Stimulated activated CD4-positive, alpha-beta T cell treated with anti-CD3 and anti-CD28 coated beads, TNF-alpha, amount 100 ng/mL, for 4 hours (primary cell): ENCODE measurements around the gene NHLH1.

Source experiments
- DNase-seq, 3 experiments: peaks; one replicate each; pipeline ENCODE4 v3.0.0-alpha.2; 2020; ENCODE audit warnings: low read depth in 3 of 3

NHLH1 gene

DNA sequence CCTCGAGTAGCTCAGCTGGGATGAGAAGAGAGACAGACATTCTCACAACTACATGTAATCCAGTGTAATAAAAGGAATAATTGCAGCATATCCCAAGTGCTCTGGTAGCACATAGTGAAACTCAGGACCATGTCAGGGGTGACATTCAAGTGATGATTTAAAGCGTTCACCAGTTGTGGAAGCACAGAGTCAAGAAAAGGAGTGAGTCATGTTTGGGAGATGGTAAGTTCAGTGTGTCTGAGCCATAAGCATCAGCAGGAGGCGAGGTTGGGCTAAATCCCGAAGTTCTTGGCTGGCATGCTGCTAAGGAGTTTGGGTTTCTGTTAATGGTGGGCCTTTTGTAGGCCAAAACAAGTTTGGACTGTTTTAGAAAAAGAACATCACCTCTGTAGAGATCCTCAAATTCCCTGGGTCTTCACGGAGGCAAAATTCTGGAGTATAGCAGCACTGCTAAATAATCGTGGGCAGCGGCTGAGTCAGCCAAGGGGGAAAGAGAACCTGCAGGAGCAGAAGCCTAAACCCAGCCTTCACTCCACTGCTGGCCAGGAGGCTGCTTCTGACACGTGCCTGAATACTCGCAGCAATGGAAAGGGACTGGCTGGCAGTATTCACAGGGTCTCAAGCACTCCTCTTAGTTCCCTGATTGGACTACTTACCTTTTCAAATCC lies 7.2 kb upstream of the NHLH1 start:
- DNase-seq, result no peak

DNA sequence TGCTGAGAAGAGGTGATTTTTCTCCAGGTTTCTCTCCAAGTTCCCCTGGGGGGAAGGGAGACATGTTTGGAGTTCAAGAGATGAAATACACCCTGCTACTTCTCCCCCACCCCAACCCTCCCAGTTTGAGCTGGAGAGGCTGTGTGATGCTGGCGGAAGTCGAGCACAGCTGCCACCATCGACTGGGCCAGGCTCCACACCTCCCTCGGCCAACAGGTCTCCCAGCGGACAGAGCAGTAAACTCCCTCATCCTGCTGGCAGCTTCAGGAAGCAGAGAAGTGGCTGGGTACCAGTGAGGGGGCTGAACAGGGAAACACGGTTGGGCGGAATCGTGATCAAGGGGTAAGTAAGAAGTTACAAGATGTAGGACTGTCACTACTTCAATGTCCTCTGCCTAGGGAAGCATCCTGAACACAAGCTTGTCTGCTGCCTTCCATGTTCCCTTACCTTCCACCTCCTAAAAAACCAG lies 6.6 kb upstream of the NHLH1 start:
- no peak for DNase-seq

DNA sequence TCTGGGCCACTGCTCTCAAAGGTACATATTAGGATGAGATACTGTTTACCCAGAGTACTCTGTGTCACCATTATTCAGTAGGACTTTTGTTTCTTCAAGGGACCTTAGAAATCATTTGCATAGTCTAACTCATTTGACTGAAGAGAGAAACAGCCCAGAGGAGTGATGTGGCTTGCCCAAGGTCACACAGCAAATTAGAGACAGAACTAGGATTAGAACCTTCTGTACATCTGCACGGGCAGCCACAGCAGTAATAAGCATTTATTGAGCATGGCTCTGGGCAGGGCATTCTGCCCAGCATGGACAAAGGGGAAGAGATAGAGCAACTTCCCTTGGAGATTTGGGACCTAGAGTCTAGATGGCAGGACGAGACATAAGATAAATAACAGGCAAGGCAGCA lies 5.7 kb upstream of the NHLH1 start:
- no peak for DNase-seq

DNA sequence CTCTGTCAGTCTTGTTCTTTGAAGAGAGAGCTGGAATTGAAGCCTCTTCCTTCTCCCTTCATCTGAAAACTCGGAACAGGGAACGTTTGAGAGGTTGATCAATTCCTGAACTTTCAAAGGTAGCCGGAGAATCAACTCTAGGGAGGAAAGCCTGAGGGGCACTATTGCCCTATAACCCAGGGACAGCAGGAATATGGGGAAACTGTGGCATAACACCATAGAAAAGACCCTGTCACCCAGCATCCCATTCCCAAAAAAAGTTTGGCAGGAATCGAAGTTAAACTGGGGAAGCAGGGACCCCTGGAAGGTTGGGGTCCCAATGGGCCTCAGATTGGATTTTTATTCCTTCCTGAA lies 5.1 kb upstream of the NHLH1 start:
- no peak for DNase-seq

DNA sequence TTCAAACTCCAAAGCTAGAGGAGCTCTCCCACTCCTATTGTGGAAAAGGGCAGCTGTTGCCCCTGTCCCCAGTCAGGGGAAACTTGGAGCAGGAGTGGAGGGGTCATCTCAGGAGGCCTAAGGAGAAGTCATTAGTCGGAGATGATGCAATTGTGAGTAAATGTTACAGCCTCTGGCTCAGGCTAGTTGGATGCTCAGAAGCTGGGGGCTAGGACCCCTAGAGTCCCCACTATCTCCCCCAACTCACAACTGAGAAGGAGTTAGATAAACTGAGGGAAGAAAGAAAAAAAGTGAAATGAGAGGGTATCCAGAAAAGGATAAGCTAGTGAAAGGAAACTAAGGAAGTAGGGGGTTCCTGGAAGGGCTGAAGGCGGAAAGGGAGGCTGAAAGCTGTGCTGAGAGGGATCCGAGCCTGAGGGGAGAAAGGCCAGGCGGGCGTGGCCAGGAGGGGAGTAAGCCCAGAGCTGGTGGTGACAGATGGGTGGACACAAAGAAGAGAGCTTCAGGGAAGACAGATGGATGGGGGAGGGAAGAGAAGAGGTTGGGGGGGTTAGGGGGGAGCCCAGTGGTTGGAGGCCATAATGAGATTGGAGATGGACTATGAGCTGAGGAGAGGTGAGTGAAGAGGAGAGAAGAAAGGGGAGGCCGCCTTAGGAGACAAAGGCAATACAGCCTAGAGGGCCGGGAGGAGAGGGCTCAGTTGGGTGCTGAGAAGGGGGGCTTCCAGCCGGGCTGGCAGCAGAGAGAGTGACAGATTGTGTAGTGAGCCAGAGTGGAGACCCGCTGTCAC lies 4.5 kb upstream of the NHLH1 start:
- DNase-seq, result no peak

DNA sequence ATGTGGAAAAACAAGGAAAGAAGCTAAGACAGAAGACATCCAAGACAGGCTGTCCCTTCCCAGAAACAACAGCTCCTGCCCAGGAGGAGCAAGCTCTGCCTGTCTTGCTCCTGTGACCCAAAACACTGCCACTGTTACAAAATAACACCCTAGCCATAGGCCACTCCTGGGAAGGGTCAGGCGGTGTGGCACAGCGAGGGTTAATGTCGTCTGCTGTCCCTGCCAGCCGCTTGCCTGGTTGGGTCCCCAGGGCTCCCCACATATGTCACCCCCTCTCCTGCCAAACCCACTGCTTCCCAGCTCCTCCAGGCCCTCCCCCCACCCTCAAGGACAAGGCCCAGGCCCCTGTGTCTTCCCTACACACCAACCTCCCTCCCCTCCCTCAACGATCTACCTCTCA lies 3.9 kb upstream of the NHLH1 start:
- DNase-seq, result no peak

DNA sequence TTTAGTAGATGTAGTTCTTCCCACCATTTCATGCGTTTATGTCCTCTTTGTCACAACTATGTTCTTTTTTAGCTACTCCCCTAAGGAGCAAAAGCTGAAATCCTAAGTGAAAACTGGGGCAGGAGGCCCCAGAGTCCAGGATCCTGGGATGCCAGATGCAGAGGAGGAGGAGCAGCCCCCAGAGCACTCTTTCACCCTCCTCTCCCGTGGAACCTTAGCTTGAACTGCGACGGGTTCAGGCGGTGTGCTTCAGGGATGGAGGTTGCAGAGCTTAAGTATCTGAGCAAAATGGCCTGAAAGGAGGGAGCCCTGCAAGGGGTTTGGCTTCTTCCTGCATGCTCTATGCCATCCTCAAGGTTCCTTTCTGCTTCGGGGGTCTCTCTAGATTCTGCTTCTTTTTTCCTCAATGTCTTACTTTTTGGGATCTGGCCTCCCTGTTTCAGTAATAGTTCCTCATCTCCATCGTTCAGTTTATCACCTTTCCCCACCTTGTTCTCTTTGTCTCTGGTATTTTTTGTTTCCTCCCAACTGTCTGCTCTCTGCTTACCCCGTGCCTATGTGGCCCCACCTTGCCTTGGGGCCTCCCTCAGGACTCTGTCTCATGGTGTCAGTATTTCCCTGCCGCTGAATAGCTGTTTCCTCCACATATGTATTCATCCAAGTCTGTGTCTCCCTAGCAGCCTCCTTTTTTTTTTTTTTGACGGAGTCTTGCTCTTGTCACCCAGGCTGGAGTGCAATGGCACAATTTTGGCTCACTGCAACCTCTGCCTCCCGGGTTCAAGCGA lies 2.7 kb upstream of the NHLH1 start:
- DNase-seq, result no peak

DNA sequence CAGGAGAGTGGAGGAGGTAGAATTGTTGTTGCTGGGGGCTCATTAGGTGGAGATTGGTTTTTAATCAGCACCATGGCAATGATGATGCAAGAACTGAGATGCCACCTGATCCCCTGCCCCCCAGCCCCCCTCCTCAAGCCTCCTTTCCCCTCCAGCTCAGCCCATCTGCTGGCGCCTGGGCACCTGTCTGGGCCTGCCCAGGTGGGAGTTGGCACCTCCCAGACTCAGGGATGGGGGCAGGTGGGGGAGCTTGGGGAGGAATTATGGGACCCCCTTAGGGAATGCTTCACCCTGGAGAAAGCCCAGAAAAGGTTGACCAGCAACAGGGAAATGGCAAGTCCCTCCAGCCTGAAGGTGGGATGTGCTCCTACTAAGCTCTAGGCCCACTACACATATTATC lies 1.5 kb upstream of the NHLH1 start:
- no peak for DNase-seq

DNA sequence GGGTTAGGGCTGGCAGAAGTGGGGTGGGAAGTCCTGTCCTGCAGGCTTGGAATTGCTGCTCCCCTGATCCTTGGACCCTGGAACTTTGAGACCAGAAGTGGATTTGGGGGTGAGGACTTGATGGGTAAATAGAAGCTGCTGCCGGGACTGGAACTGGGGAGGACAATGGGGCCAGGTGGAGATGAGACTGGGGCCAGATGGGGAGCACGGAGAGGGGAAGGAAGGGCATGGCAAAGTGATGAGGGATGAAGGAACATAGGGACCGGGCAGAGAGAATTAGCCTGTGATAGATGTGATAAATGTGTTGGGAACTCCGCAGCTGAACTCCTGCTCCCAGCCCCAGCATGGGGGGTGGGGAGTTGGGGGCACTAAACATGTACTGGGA lies 637 bp downstream of the NHLH1 start:
- DNase-seq, result no peak

DNA sequence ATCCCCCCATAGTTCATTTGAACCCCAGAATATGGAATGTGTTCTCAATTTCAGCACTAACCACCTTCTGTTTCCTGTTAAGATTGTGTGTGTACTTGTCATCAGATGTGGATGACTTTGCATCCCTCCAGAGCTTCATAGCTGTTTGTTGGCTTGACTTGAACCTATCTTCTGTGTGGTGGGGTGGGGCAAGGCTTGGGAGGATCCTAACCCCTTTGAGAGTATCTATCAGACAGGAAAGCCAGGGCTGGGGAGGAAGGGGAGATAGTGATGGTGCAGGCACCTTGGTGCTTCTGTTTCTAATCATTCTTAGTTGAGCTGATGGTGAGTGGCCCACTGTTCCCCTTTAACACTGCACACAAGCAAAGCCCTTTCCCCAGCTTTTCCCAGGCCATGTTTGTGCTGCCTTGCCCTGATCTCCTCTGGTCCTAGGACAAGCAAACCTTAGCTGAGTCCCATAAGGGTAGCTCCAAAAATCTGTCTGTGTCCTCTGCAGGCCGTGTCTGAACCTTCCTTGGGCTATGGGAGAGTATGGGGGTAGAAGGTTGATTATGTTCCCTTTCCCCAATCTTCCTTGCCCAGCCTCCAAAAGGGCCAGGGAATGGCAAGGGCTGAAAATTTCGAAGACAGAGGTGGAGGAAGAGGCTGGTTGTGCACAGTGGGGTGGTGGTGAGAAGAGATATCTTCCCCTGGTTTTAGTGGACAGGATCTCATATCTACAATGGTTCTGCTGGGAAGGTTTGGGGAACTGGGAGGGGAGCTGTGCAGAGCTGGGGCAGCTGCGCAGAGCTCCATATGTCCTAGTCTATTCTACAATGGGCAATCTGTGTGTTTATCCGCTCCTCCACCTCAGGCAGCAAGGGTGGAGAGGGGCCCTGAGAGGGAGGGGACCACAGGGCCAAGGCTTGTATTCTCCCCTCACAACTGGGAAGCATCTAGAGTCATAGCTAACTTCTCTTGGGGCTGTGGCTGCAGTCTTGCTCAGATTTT lies 1.4 kb downstream of the NHLH1 start:
- DNase-seq, result no peak

DNA sequence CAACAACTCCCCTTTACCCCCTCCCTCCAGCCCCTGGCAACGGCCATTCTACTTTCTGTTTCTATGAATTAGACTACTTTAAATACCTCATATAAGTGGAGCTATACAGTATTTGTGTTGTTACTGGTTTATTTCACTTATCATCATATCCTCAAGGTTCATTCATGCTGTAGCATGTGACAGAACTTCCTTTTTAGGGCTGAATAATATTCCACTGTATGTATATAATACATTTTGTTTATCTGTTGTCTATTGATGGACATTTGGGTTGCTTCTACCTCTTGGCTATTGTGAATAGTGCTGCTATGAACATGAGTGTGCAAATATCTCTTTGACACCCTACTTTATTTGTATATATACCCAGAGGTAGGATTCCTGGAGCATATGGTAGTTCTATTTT lies 2.2 kb downstream of the NHLH1 start:
- DNase-seq, result no peak

DNA sequence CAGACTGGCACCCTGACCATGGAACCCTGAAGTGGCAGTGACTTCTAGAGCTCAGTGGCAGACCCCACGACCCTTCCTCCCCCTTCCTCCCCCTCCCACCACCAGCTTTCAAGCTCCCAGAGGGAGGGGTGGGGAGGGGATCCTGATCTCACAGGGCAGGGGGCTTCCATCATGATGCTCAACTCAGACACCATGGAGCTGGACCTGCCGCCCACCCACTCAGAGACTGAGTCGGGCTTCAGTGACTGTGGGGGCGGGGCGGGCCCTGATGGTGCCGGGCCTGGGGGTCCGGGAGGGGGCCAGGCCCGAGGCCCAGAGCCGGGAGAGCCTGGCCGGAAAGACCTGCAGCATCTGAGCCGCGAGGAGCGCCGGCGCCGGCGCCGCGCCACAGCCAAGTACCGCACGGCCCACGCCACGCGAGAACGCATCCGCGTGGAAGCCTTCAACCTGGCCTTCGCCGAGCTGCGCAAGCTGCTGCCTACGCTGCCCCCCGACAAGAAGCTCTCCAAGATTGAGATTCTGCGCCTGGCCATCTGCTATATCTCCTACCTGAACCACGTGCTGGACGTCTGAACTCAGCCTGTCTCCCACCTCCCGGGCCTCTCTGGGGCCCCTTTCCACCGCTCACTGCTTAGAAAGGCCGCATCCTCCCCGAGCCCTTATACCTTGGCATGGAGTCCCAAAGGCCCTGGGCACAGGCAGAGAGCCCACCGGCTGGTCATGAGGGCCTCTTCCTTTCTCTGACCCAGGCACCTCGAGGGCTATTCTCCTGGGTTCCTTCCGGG lies 3.9 kb downstream of the NHLH1 start:
- DNase-seq, result no peak

DNA sequence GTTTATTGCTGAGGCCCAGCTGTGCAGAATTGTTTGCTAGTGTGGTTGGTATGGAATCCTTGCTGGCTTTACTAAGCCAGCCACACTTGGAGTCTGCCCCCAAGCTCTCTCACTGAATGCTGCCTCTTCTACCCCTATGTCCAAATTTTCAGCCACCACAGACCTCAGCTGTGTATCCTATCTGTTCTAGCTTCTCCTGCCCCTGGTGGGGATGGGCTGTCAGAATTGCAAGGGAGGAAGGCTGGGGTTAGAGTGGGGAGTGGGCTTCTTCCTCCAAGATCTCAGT lies 4.4 kb downstream of the NHLH1 start:
- DNase-seq, result no peak

DNA sequence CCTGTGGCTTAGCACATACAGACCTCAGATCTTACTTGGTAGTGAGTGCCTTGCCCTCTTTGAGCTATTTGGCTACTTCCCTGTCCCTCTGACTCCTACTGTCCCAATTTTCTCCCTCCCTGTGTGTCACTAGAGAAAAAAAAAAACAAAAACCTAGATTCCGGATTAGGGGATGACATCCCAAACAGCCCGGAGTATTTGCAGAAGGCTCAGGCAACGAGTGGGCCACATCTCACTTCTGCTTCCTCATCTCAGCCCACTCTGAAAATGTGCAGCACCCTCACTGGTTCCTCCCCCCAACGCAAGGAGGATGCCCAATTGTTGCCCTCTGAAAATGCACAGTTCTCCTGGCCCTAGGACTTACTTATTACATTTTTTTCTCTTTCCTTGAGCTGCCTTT lies 4.9 kb downstream of the NHLH1 start:
- no peak for DNase-seq

DNA sequence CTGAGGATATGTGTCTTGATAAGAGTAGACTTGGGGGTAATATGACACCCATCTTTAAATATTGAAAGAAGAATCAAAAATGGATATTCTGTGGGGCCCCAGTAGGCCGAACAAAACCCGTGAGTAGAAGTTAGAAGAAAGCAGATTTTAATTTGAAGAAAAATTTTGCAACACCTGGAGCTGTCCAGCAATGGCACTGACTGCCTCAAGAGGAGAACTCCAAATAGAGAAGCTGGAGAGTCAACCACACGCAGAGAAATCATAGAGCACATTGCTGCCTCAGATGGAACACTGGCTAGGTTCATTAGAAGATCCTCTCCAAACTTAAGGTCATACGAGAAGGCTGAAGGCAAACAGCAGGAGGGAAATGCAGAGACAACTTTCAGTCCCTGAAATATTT lies 6.8 kb downstream of the NHLH1 start:
- no peak for DNase-seq

DNA sequence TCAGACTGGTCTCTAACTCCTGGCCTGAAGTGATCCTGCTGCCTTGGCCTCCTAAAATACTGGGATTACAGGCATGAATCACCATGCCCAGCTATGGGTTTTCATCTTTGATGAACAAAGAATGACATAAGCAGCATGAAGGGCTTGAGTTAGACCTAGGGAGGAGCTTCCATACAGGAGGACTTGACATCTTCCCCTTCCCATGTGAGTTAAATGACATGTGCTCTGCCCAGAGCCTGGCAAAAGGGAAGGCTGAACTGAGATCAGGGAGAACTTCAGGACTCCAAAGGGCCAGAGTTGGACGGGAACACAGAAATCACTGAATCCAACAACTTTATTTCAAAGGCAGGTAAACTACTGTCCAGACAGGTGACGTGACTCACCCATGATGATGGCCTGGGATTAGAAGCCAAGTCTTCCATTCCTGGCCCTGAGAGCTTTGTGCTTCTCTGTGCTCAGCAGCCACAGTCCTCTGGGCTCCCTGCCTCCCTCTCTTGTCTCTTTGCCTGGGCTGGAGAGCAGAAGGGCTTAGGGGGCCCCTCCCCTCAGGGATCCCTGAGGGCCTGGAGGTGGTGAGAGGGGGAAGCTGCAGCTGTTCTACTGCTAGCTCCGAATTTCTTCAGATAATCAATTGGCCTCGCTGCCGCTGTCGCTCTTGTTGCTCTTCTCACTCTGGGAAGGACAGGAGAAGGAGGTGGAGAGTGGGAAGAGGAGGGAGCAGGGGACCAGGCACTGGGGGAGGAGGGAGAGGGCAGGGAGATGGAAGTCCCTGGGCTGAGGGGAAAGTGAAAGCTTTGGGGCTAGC lies 7.6 kb downstream of the NHLH1 start:
- DNase-seq, result no peak

DNA sequence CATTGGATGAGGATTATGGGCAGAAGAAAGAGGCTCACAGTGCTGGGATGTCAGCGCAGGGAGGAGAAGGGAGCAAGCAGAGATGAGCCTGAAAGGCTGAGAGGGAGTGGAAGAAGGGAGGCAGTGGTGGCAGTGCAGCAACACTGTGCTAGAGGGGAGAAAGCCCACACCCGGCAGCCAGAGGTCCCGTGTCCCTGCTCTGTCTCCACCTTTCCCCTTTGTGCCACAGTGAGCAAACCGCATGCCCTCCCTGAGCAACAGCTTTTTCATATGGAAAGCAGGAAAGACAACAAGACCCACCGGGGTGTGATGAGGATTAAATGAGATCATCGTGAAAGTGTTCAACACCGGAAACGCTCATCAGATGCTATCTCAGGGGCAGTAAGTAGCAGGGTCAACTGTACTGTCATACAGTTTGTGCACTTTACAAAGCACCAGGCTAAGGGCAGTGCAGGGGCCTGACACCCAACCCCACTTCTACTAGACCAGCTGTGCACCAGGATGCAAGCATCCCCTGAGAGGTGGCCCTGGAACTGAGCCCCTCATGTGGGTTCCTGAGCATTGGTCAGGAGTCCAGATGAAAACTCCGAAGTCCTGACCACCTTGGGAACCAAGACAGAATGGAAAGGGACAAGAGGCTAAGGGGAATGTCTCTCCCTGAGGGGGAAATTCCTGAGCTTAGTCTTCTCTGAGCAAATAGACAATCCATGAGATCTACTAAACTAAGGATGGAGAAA lies 9.1 kb downstream of the NHLH1 start:
- no peak for DNase-seq

DNA sequence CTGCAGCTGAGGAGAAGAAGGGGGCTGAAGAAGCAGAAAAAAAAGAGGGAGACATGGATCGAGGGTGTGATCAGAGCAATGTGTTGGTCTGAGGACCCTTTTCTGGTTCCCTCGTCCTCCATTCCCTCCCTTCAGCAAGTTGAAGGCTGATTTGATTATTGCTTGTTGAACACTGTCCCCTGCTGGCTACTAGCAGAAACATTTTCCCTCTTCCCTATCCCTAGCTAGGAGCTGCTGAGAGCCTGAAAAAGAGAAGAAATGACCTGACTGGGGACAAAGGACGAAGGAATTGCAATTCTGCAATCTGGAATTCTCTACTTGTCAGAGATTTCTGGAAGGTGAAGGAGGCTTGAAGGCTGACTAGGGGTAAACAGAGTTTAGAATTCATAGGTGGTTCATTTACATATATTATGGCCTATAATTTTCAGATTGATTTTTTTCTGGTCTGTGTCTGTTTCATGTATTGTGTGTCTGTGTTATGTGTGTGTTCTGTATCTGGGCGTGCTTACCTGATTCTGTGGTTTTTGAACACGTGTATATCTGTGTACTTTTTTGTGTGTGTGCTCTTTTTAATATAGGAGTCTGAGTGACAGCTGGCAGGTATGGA lies 9.8 kb downstream of the NHLH1 start:
- DNase-seq, result no peak

DNA sequence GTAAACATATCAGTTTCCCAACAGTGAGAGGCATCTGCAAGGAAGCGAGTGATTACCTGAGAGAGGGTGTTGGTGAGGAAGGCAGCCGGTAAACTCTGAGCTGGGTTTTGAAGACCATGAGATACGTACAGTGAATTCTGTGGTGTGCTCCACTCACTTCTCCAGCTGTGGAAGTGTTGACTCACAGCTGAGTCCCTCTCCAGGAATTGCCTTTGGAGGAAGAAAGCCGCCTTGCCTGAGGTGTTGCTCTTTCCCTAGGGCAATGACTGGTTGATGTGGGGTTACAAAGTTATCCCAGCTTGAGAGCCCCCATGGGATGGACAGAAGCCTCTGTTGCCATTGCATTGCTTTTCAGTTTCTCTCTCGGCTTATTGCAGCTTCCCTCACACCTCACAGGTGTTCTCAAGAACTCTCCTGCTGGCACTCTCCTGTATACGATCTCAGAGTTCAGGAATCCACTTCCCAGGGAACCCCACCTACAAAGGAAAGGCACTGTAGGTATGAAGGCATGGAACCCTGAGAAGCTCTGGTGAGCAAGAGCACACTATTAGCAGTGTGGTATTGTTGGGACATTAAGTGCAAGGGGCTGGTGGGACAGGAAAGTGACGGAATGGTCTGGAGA lies 10.8 kb downstream of the NHLH1 start:
- DNase-seq, result no peak
